Retinal pigment epithelial cell (primary cell): ENCODE data around the gene PTPRK.

Source experiments
- DNase-seq: peaks from one replicate; pipeline ENCODE4 v3.0.0-alpha.2; 2010; ENCODE audit warnings: low read depth
- H3K4me3 ChIP-seq: 2 replicates; pipeline ENCODE4 v1.5.1; 2011; ENCODE audit warnings: mild to moderate bottlenecking, low read length, control low read depth, moderate library complexity
- TF ChIP-seq, protein P1 (sequence below): conservative IDR thresholded peaks from 2 replicates; pipeline ENCODE4 v1.5.1; 2011; ENCODE audit warnings: low read depth, low read length, control low read depth, inconsistent platforms

Gene PTPRK

DNA sequence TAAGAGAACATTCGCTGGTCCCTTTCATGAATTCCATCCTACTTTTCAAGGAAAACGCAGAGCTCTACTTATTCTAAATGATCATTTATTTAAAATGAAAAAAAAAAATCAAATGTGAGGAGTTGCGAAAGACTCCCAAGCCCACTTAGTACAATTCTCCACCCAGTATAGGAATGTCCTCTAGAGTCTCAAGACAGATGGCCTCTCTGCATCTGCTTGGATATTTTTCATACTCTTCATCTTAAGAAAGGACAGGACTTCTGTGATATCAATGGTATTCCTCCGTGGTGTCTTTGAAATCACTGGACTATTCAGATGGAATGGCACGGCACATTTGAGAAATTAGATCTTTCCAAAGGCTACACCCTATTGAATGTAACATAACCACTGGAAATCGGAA lies 107.1 kb downstream of the PTPRK start:
- no peak overlapping the region for H3K4me3 ChIP-seq
- DNase-seq, result no peak
- TF ChIP-seq, protein P1, sequence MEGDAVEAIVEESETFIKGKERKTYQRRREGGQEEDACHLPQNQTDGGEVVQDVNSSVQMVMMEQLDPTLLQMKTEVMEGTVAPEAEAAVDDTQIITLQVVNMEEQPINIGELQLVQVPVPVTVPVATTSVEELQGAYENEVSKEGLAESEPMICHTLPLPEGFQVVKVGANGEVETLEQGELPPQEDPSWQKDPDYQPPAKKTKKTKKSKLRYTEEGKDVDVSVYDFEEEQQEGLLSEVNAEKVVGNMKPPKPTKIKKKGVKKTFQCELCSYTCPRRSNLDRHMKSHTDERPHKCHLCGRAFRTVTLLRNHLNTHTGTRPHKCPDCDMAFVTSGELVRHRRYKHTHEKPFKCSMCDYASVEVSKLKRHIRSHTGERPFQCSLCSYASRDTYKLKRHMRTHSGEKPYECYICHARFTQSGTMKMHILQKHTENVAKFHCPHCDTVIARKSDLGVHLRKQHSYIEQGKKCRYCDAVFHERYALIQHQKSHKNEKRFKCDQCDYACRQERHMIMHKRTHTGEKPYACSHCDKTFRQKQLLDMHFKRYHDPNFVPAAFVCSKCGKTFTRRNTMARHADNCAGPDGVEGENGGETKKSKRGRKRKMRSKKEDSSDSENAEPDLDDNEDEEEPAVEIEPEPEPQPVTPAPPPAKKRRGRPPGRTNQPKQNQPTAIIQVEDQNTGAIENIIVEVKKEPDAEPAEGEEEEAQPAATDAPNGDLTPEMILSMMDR, result no peak

DNA sequence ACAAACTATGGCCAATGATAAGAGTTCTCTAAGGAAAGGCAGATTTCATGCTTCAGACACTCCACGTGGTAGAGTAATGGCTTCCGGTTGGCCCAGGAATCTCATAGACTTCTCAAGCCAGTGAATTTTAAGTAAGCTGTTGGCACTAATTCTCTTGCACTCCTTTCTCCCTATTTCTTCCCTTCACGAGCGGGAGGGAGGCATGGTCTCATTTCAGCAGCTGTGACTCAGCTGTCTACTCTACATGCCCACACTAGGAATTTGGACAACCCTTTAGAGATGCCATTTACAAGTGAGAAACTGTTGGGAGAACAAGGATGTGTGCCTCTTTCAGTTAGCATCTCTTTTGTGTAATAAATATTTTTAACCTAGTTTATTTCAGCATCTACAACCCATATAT lies 107.7 kb downstream of the PTPRK start:
- TF ChIP-seq, protein P1, result no peak
- H3K4me3 ChIP-seq, result no peak overlapping the region
- DNase-seq, result no peak

- TF ChIP-seq, protein P1, result no peak
- no peak overlapping the region for H3K4me3 ChIP-seq
- DNase-seq, result no peak
Measured at GRCh38 chr6:128410584-128410983, 109.8 kb downstream of the PTPRK start.

DNA sequence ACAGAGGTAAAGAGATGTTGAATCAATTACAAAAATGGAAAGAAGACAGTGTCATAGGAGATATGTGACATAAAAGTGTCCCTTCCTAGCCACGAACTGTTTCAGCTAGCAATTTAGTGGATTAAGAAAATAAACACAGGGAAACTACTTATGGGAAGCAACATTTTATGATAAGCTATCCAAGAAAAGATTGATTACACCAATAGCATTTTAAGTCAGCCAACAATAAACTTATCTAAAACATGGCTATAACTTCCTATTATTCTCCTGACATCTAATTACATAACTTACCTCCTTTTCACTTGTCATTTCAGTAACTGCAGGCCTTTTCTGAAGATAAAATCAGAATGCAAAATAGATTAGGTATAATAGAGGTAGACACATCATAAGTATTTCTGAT lies 111.4 kb downstream of the PTPRK start:
- TF ChIP-seq, protein P1, result no peak
- DNase-seq, result no peak
- no peak overlapping the region for H3K4me3 ChIP-seq

DNA sequence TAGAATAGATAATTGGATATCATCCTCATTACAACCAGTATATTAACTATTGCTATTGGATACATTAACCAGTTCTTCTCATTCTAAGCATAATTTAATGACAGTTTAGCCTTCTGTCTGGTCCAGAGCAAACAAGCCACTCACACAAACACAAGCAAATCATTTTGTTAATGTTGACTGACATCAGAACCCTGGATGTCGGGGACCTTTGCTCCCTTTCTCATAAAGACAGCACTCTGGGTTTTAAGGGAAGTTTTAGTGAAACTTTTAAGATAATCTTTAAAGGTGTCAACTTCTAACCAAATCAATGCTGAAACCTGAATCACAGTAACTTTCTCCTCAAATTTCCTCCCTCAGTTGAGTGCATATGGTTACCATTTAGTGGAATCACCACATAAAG lies 113.9 kb downstream of the PTPRK start:
- DNase-seq, result no peak
- TF ChIP-seq, protein P1, result no peak
- H3K4me3 ChIP-seq, result no peak overlapping the region

DNA sequence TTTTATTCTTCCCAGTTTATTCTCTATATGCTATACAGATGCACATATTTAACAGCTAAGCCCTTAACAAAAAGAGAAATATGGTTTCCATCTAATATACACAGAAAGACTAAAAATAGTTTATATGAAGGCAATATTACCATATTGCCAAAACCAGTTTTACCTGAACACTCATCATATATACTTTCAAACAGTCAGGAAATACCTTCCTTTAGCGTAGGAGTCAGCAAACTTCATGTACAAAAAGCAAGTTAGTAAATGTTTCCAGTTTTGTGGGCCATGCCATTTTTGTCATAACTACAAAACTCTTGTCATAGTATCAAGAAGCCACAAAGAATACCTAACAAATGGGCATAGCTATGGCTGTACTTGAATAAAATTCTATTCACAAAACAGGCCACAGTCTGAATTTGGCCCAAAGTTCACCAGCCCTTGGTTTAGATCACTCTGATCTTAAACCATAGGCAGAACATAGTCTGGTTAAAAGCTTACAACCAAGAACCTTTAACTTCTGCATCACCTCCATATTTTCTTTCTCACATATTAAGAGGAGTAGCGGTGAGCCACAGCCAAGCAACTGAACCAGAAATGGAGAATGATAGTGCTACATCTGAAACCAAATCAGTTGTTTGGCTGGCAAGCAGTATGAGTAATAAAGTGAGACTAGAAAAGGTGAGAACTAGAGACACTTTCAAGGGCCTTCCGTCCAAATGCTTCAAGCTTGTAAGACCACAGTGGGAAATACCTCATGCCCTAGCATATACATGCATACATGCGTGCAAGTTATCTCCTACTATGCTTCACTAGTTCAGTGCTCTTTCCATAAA lies 116.6 kb downstream of the PTPRK start:
- no peak overlapping the region for H3K4me3 ChIP-seq
- DNase-seq, result no peak
- TF ChIP-seq, protein P1, result no peak

- TF ChIP-seq, protein P1, result no peak
- DNase-seq, result no peak
- H3K4me3 ChIP-seq, result no peak overlapping the region
Measured at GRCh38 chr6:128400875-128401274, 119.5 kb downstream of the PTPRK start.
